Hepatocyte (in vitro differentiated cells): Measurements from ENCODE around the gene L3MBTL3.

Experiments
- EZH2 ChIP-seq: fragments of 200-600 bp; sonication (generic); IDR thresholded peaks from 2 replicates; pipeline ENCODE4 v1.6.1; 2016; ENCODE audit warnings: antibody characterized with exemption, mild to moderate bottlenecking, borderline replicate concordance
- EZH2phosphoT487 ChIP-seq: fragments of 200-600 bp; sonication (generic); IDR thresholded peaks from one replicate; pipeline ENCODE4 v1.6.1; 2018; ENCODE audit warnings: antibody characterized with exemption, mild to moderate bottlenecking, low read depth, moderate library complexity; ENCODE audit not compliant: unreplicated experiment, severe bottlenecking
- TF ChIP-seq, protein P1 (sequence below): fragments of 200-600 bp; sonication (generic); IDR thresholded peaks from 2 replicates; pipeline ENCODE4 v1.5.1; 2016; ENCODE audit warnings: antibody characterized with exemption, mild to moderate bottlenecking; ENCODE audit not compliant: poor library complexity

DNA sequence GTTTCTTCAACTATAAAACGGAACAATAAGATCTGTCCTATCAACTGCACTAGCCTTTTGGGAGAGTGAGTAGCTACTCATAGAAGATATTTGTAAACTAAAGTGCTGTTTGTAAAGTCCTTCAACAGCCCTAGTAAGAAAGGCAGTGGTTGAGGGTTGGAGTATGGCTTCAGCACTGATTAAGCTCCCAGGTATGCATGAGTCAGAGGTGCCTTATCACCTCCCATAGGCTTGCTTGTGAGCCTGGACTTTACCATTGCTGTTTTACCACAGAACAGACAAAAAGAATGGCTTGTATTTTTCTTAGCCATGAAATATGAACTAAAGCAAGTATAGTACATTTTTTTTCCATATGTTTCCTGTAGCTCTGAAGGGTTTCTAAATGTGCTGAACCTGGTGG is 160.3 kb downstream of the L3MBTL3 start:
- TF ChIP-seq, protein P1, sequence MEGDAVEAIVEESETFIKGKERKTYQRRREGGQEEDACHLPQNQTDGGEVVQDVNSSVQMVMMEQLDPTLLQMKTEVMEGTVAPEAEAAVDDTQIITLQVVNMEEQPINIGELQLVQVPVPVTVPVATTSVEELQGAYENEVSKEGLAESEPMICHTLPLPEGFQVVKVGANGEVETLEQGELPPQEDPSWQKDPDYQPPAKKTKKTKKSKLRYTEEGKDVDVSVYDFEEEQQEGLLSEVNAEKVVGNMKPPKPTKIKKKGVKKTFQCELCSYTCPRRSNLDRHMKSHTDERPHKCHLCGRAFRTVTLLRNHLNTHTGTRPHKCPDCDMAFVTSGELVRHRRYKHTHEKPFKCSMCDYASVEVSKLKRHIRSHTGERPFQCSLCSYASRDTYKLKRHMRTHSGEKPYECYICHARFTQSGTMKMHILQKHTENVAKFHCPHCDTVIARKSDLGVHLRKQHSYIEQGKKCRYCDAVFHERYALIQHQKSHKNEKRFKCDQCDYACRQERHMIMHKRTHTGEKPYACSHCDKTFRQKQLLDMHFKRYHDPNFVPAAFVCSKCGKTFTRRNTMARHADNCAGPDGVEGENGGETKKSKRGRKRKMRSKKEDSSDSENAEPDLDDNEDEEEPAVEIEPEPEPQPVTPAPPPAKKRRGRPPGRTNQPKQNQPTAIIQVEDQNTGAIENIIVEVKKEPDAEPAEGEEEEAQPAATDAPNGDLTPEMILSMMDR, result no peak
- TF ChIP-seq EZH2 (no peak), EZH2phosphoT487 (no peak)
